ENCODE results near the gene SFXN5. TPM values are rescaled to one million over a fixed set of nuclear protein-coding genes. Genes with fewer than 3 reads are reported as not detected.
A peak's percentile ranks its signal among the peaks of the same experiment; 100 is the strongest.
"Not testable (repeated sequence)": the region's sequence is repeated elsewhere in the genome, so short reads cannot be mapped to it uniquely, and the experiment has no call there.

SFXN5 gene
- total RNA-seq, 1 donor from 2014 or later: 15.4 TPM

GRCh38 chr2:73069041-73069854 lies 2.3 kb downstream of the SFXN5 start:
- no peak for ATAC-seq
- H3K27me3 ChIP-seq (ENCODE audit: low read depth): no peaks in the 10 kb centered on the region
- no peak for DNase-seq
- H3K4me1 ChIP-seq: peaks cover 29% of the 10 kb centered on the region
- no peak for TF ChIP-seq CTCF (IDR thresholded peaks at IDR 0.05)
- H3K4me3 ChIP-seq: peak overlapping the region; percentile 99
- intact Hi-C loops (cut with DNase I): no loop called here
- H3K27ac ChIP-seq: no peak overlapping the region
- no peaks in the 10 kb centered on the region for H3K36me3 ChIP-seq
- H3K9me3 ChIP-seq: no peaks in the 10 kb centered on the region

- Histone ChIP-seq H3K27me3 (ENCODE audit: low read depth) (no peaks in the 10 kb centered on the region), H3K36me3 (no peaks in the 10 kb centered on the region), H3K9me3 (no peaks in the 10 kb centered on the region), H3K4me1 (peaks cover 29% of the 10 kb centered on the region), H3K27ac (no peak overlapping the region), H3K4me3 (no peak overlapping the region)
- no peak for DNase-seq
- intact Hi-C loops (cut with DNase I): no loop called here
- no peak for TF ChIP-seq CTCF (IDR thresholded peaks at IDR 0.05)
- no peak for ATAC-seq
Measured at GRCh38 chr2:73068147-73068546, 3.4 kb downstream of the SFXN5 start.

GRCh38 chr2:73067043-73067442 lies 4.5 kb downstream of the SFXN5 start:
- intact Hi-C loops (cut with DNase I): no loop called here
- ATAC-seq (no peak), DNase-seq (no peak)
- Histone ChIP-seq H3K27ac (no peak overlapping the region), H3K36me3 (no peaks in the 10 kb centered on the region), H3K4me1 (peaks cover 23% of the 10 kb centered on the region), H3K9me3 (no peaks in the 10 kb centered on the region), H3K4me3 (no peak overlapping the region), H3K27me3 (ENCODE audit: low read depth) (no peaks in the 10 kb centered on the region)
- TF ChIP-seq CTCF (IDR thresholded peaks at IDR 0.05): no peak

- intact Hi-C loops (cut with DNase I); DNase-seq; ATAC-seq: not testable (repeated sequence)
Measured at GRCh38 chr2:73065070-73065469, 6.4 kb downstream of the SFXN5 start.

GRCh38 chr2:73063909-73064875 lies 7.3 kb downstream of the SFXN5 start:
- no peak for TF ChIP-seq CTCF (IDR thresholded peaks at IDR 0.05)
- H3K36me3 ChIP-seq: no peaks in the 10 kb centered on the region
- DNase-seq: no peak
- ATAC-seq: no peak
- intact Hi-C loops (cut with DNase I): no loop called here
- no peak overlapping the region for H3K27ac ChIP-seq
- H3K9me3 ChIP-seq: no peaks in the 10 kb centered on the region
- H3K27me3 ChIP-seq (ENCODE audit: low read depth): no peaks in the 10 kb centered on the region
- no peak overlapping the region for H3K4me3 ChIP-seq
- H3K4me1 ChIP-seq: peaks cover 8% of the 10 kb centered on the region

More at GRCh38 chr2:73065070-73065469, 6.4 kb downstream of the SFXN5 start:
- H3K4me1 ChIP-seq: peaks cover 17% of the 10 kb centered on the region
- H3K27me3 ChIP-seq (ENCODE audit: low read depth); H3K36me3 ChIP-seq; H3K9me3 ChIP-seq; H3K27ac ChIP-seq; H3K4me3 ChIP-seq: not testable (repeated sequence)

Data from lower lobe of right lung (tissue), 2 donors.